ENCODE data around the gene ACADS. TPM values are rescaled to one million over a fixed set of nuclear protein-coding genes. Genes with fewer than 3 reads are reported as not detected.

The ACADS gene
- polyA plus RNA-seq, 2 of the 4 experiments (the other 2 are of a cell fraction): 7.9 to 9.3 TPM

GRCh38 chr12:120680165-120680738, 45.4 kb upstream of the ACADS start:
- POLR2A ChIA-PET: no interaction called here
- ATAC-seq (no peak; a peak in 1 of 6 replicates), DNase-seq (ENCODE audit: low read depth in 1 of 2, low spot score in 1 of 2) (no peak), FAIRE-seq (no peak)
- Histone ChIP-seq H3K9me3 (no peaks in the 10 kb centered on the region), H3K4me2 (no peak overlapping the region), H3K27ac (no peak overlapping the region), H3K4me3 (no peak overlapping the region), H3K4me1 (peaks cover 17% of the 10 kb centered on the region)
- TF ChIP-seq, protein P1, sequence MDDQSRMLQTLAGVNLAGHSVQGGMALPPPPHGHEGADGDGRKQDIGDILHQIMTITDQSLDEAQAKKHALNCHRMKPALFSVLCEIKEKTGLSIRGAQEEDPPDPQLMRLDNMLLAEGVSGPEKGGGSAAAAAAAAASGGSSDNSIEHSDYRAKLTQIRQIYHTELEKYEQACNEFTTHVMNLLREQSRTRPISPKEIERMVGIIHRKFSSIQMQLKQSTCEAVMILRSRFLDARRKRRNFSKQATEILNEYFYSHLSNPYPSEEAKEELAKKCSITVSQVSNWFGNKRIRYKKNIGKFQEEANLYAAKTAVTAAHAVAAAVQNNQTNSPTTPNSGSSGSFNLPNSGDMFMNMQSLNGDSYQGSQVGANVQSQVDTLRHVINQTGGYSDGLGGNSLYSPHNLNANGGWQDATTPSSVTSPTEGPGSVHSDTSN (IDR thresholded peaks at IDR 0.05): no peak
- TF ChIP-seq KDM5A (IDR thresholded peaks at IDR 0.05) (no peak), NFE2L2 (conservative IDR thresholded peaks at IDR 0.05; ENCODE audit: low read length) (no peak), JUNB (IDR thresholded peaks at IDR 0.05) (no peak)
- CTCF ChIA-PET: interaction anchor here (1.1 to 13.7 kb wide), 3 partner anchors 31 to 79 kb away, joined by 3 to 127 read pairs (median 4); no protein-coding TSS in a partner anchor
- 58% methylated on average over 5 of the region's 5 CpGs for WGBS (ENCODE audit: missing lambda C conversion rate)

DNA sequence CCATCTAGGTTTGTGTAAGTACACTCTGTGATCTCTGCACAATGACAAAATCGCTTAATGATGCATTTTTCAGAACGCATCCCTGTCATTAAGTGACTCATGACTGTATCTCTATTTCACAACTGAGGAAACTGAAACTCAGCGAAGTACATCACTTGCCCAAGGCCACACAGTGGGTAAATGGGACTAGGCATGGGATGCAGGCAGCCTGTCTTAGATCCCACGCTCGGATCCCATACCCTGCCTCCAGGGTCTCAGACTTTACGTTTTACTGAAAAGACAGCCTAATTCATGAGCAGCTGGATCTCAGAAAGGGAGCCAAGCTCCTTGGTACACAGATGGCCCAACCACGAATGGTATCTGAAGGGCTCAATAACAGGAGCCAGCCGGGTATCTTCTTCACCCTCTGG, 41.1 kb upstream of the ACADS start:
- POLR2A ChIA-PET: no interaction called here
- no peak for ATAC-seq
- 54% methylated on average over 8 of the region's 8 CpGs for WGBS (ENCODE audit: missing lambda C conversion rate)
- Histone ChIP-seq H3K4me3 (no peak overlapping the region), H3K27ac (0 out of 6 replicates have a peak overlapping the region, but pooled peaks of 1 of the 2 experiments have one; percentile 15), H3K4me1 (peaks cover 20% of the 10 kb centered on the region), H3K9me3 (no peaks in the 10 kb centered on the region), H3K4me2 (no peak overlapping the region)
- no peak for FAIRE-seq
- CTCF ChIA-PET: interaction anchor here (0.5 to 13.7 kb wide), 2 partner anchors 35 to 1046 kb away, joined by 3 to 127 read pairs; no protein-coding TSS in a partner anchor
- DNase-seq (ENCODE audit: low read depth in 1 of 2, low spot score in 1 of 2): peak in 1 of 2 experiments; percentile 52
- TF ChIP-seq RFX5 (IDR thresholded peaks at IDR 0.05) (no peak), MAFK (IDR thresholded peaks at IDR 0.05; ENCODE audit: partially characterized antibody) (peak; percentile 88), FOSL2 (IDR thresholded peaks at IDR 0.05) (no peak), FOSL2 (CRISPR knock-in tag; IDR thresholded peaks at IDR 0.05) (peak; percentile 44), CEBPB (IDR thresholded peaks at IDR 0.05) (peak in 1 of 2 experiments; percentile 47; a peak in 1 of 4 replicates), HEYL (CRISPR knock-in tag; IDR thresholded peaks at IDR 0.05) (no peak)

DNA sequence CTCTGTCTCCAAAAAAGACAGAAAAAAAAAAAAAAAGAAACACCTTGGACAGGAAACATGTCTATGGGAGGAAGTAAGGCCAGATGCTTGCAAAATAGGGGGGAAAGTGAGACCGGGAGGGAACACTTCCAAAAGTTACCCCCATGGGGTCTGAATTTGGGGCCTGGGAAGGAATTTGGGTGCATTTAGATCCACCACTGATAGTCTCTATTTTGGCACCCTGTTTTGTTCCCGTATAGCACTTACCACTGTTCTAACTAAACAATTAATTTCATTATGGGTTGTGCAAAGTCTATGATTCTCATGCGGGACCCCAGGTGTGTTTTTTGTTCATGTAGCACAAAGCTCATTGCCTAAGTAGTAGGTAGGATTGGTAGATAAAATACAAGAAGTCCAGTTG, 40.1 kb upstream of the ACADS start:
- FAIRE-seq: no peak
- TF ChIP-seq HOXA7 (CRISPR knock-in tag; IDR thresholded peaks at IDR 0.05) (no peak), ZC3H11A (IDR thresholded peaks at IDR 0.05) (no peak), ELK1 (IDR thresholded peaks at IDR 0.05; ENCODE audit: low read depth, low read length) (no peak), MAX (IDR thresholded peaks at IDR 0.05) (no peak), RNF2 (IDR thresholded peaks at IDR 0.05; ENCODE audit: borderline replicate concordance, low read depth) (no peak), RFX5 (IDR thresholded peaks at IDR 0.05) (no peak), EHF (CRISPR knock-in tag; IDR thresholded peaks at IDR 0.05) (no peak), BHLHE40 (IDR thresholded peaks at IDR 0.05; ENCODE audit: low read depth, low read length) (no peak), SREBF2 (IDR thresholded peaks at IDR 0.05) (no peak)
- TF ChIP-seq, protein P2, sequence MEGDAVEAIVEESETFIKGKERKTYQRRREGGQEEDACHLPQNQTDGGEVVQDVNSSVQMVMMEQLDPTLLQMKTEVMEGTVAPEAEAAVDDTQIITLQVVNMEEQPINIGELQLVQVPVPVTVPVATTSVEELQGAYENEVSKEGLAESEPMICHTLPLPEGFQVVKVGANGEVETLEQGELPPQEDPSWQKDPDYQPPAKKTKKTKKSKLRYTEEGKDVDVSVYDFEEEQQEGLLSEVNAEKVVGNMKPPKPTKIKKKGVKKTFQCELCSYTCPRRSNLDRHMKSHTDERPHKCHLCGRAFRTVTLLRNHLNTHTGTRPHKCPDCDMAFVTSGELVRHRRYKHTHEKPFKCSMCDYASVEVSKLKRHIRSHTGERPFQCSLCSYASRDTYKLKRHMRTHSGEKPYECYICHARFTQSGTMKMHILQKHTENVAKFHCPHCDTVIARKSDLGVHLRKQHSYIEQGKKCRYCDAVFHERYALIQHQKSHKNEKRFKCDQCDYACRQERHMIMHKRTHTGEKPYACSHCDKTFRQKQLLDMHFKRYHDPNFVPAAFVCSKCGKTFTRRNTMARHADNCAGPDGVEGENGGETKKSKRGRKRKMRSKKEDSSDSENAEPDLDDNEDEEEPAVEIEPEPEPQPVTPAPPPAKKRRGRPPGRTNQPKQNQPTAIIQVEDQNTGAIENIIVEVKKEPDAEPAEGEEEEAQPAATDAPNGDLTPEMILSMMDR (IDR thresholded peaks at IDR 0.05): no peak
- Histone ChIP-seq H3K27ac (peak overlapping the region; percentile 92 to 94; a peak in 4 of 6 replicates), H3K4me3 (peak overlapping the region; percentile 97; the same call in 2 of the 3 replicates), H3K4me1 (peaks cover 30% of the 10 kb centered on the region), H3K4me2 (peak overlapping the region; percentile 83), H3K9me3 (no peaks in the 10 kb centered on the region)
- no peak for ATAC-seq
- CTCF ChIA-PET: interaction anchor here (1.5 to 2.5 kb wide), 2 partner anchors 36 to 103 kb away, joined by 7 to 10 read pairs; no protein-coding TSS in a partner anchor
- DNase-seq (ENCODE audit: low read depth in 1 of 2, low spot score in 1 of 2): no peak
- POLR2A ChIA-PET: no interaction called here
- 91% methylated on average over 3 of the region's 3 CpGs for WGBS (ENCODE audit: missing lambda C conversion rate)

Data from A549 (cell line).